Stimulated activated CD4-positive, alpha-beta T cell treated with anti-CD3 and anti-CD28 coated beads, TNF-alpha, amount 100 ng/mL, for 48 hours (primary cell): Measurements from ENCODE around the gene RNF25.

Experiments used
- DNase-seq, 3 donors: peaks; one replicate each; pipeline ENCODE4 v3.0.0-alpha.2; 2020; ENCODE audit warnings: low read depth in 3 of 3

RNF25 gene

DNA sequence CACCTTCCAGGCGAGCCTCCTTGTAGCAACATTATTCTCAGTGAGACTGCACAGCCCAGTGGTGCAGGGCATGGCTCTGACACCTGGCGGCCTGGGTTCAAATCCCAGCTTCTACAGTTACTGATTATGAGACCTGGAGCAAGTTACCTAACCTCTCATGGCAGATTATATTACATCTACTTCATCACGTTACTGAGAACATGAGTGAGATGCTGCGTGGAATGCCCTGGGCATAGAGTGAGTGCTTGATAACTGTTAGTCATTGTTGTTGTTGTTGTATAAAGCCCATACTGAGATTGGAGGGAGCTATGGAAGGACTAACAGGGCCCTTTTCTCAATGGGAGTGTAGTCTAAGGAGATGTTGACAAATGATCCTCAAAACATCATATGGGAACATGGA, 45.4 kb downstream of the RNF25 start:
- DNase-seq, result no peak

- DNase-seq, result no peak
These were observed 48.5 kb downstream of the RNF25 start for GRCh38 chr2:218623366-218623705.

GRCh38 chr2:218622606-218623365, 49.0 kb downstream of the RNF25 start:
- DNase-seq, result no peak

DNA sequence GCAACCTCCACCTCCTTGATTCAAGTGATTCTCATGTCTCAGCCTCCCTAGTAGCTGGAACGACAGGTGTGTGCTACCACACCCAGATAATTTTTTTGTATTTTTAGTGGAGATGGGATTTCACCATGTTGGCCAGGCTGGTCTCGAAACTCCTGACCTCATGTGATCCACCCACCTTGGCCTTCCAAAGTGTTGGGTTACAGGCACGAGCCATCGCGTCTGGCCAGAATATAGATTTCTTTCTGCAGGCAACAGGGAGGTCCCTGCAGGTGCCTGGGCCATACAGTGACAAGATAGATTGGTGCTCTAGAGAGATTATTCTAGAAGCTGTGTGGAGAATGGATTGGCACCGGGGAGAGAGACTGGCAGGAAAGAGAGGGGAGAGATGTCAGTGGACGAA, 50.8 kb downstream of the RNF25 start:
- DNase-seq, result no peak

DNA sequence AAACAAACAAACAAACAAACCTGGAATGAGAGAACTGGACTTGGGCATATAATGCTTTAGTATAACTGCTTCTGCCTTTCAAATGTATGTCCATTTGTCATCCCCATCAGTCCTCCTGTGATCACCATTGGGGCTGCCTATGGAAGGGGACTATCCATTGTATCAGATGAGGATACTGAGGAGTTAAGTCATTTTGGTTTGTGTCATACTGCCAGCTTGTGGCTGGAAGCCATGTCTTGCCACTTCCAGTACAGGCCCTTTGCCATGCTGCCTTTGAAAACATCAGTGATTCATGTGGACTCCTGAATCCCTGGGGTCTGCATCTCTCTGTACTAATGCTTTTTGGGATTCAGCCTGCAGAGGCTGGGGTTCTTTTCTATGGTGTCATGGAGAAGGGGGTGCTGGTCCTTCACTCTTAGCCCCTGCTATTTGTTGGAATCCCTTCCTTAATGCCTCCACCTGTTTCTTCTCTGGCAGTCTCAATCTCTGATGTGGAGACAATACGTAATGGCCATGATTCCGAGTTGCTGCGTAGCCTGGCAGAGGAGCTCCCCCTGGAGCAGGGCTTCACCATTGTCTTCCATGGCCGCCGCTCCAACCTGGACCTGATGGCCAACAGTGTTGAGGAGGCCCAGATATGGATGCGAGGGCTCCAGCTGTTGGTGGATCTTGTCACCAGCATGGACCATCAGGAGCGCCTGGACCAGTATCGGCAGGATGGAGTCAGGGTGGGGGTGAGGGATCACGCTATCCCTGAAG, 53.5 kb downstream of the RNF25 start:
- DNase-seq, result no peak

DNA sequence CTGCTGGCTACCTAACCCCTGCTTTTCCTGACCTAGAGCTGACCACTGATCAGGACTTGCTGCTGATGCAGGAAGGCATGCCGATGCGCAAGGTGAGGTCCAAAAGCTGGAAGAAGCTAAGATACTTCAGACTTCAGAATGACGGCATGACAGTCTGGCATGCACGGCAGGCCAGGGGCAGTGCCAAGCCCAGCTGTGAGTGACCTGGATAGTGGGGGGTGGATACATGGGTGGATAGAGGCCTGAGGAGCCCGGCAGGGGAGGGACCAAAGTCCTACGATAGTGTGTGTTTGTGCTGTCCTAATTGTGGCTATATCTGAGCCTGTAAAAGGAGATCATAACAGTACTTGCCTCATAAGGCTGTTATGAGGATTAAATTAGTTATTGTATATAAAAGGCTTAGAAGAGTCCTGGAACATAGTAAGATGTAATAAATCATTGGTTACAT, 55.9 kb downstream of the RNF25 start:
- no peak for DNase-seq
